PFSK-1 (cell line): ENCODE measurements around the gene ARHGDIB.

Experiments
- FOXP2 ChIP-seq: optimal IDR thresholded peaks from 2 replicates; pipeline ENCODE3; 2011; ENCODE audit warnings: borderline replicate concordance, control low read depth, inconsistent platforms; ENCODE audit not compliant: insufficient read depth; ENCODE audit errors: extremely low read length, extremely low read depth
- POLR2AphosphoS5 ChIP-seq: IDR thresholded peaks from 2 replicates; pipeline ENCODE4 v1.6.1; 2012; ENCODE audit warnings: low read depth, mild to moderate bottlenecking, control low read depth, low read length, moderate library complexity
- SIN3A ChIP-seq: IDR thresholded peaks from 2 replicates; pipeline ENCODE4 v1.6.1; 2012; ENCODE audit warnings: mild to moderate bottlenecking, low read length, moderate library complexity, borderline replicate concordance; ENCODE audit not compliant: insufficient read depth
- TAF1 ChIP-seq: IDR thresholded peaks from 2 replicates; pipeline ENCODE4 v1.6.1; 2012; ENCODE audit warnings: low read length, control low read depth, borderline replicate concordance; ENCODE audit not compliant: insufficient read depth
- TF ChIP-seq, protein P1 (sequence below), 2 experiments: IDR thresholded peaks; 2 replicates each; pipeline versions ENCODE4 v1.6.1 to v1.8.0; 2011 to 2012; ENCODE audit warnings: low read depth in 2 of 2, low read length in 2 of 2, control low read depth in 1 of 2, inconsistent platforms in 1 of 2, mild to moderate bottlenecking in 1 of 2, moderate library complexity in 1 of 2; ENCODE audit not compliant: insufficient read depth in 1 of 2

Gene ARHGDIB

DNA sequence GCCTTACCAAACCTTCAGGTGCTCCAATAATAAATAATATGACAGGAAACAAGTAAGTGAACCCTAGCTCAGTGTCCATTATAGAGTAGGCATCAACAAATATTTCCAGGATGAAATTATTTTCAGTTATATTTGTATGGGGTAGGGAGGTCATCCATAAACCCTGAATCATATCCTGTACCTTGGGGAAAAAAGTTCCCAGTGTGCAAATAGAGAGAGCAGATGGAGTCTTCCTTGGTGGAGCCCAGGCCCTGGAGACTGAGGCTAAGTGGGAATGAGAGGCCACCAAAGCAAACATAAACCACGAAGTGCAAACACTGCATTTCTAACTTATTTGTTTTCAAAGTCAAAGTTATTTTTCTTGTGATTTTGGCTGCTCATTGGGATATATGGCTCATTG is 14.5 kb downstream of the ARHGDIB start:
- TF ChIP-seq SIN3A: no peak
- no peak for TF ChIP-seq TAF1
- TF ChIP-seq, protein P1, sequence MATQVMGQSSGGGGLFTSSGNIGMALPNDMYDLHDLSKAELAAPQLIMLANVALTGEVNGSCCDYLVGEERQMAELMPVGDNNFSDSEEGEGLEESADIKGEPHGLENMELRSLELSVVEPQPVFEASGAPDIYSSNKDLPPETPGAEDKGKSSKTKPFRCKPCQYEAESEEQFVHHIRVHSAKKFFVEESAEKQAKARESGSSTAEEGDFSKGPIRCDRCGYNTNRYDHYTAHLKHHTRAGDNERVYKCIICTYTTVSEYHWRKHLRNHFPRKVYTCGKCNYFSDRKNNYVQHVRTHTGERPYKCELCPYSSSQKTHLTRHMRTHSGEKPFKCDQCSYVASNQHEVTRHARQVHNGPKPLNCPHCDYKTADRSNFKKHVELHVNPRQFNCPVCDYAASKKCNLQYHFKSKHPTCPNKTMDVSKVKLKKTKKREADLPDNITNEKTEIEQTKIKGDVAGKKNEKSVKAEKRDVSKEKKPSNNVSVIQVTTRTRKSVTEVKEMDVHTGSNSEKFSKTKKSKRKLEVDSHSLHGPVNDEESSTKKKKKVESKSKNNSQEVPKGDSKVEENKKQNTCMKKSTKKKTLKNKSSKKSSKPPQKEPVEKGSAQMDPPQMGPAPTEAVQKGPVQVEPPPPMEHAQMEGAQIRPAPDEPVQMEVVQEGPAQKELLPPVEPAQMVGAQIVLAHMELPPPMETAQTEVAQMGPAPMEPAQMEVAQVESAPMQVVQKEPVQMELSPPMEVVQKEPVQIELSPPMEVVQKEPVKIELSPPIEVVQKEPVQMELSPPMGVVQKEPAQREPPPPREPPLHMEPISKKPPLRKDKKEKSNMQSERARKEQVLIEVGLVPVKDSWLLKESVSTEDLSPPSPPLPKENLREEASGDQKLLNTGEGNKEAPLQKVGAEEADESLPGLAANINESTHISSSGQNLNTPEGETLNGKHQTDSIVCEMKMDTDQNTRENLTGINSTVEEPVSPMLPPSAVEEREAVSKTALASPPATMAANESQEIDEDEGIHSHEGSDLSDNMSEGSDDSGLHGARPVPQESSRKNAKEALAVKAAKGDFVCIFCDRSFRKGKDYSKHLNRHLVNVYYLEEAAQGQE (IDR thresholded peaks at IDR 0.05; ENCODE audit: insufficient read depth in 1 of 2, low read depth in 2 of 2, low read length in 2 of 2): no peak
- no peak for TF ChIP-seq FOXP2
- TF ChIP-seq POLR2AphosphoS5: no peak

DNA sequence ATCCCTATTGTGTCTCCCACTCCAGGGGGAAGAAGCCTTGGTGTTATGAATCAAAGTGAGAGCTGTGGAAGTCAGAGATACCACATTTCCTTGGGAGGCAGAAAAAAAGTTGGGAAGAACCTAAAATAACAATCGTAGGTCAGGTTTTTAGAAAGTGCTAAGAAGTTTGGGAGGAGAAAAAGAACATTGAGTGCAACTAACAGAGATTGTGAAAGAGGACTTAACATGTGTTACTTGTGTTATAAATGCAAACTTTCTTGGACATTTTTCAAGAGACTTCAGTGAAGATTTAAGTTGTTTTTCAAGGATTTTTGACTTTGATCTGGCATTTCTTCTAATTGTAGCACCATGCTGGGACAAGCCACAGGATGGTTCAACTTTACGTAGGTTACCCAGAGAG is 15.2 kb downstream of the ARHGDIB start:
- TF ChIP-seq, protein P1 (IDR thresholded peaks at IDR 0.05; ENCODE audit: insufficient read depth in 1 of 2, low read depth in 2 of 2, low read length in 2 of 2): no peak
- no peak for TF ChIP-seq SIN3A
- TF ChIP-seq FOXP2: no peak
- TF ChIP-seq TAF1: no peak
- TF ChIP-seq POLR2AphosphoS5: no peak

DNA sequence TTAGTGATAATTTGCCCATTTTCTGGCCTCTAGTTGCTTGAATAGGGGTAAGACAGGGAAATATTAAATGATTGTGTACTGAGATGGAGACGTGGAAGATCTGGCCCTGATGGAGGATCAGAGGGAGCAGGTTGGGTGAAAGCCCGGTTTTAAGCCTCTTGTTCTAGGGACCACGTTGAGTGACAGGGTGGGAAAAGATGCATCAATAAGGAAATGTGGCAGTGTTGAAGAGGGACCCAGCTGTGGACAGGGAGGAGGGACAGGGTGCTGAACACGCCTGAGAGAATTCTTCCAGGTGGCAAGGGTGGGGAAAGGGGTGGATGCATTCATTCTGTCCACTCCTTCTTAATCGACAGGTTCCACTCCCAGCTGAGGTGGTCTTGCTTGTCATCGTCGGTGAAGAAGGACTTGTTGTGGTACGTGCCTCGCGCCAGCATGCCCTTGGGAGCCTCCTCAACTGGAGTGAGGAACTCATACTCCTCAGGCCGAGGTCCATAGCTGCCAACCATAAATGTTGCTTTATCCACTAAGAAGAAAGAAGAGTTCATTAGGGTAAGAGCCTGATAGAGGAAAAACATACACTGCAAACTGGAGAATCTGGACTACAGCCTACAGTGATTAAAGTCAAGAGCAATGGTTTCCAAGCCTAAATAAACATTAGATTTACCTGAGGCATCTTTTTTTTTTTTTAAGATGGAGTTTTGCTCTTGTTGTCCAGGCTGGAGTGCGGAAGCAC is 19.0 kb downstream of the ARHGDIB start:
- TF ChIP-seq TAF1: no peak
- no peak for TF ChIP-seq POLR2AphosphoS5
- TF ChIP-seq, protein P1 (IDR thresholded peaks at IDR 0.05; ENCODE audit: insufficient read depth in 1 of 2, low read depth in 2 of 2, low read length in 2 of 2): no peak
- no peak for TF ChIP-seq SIN3A
- TF ChIP-seq FOXP2: no peak

DNA sequence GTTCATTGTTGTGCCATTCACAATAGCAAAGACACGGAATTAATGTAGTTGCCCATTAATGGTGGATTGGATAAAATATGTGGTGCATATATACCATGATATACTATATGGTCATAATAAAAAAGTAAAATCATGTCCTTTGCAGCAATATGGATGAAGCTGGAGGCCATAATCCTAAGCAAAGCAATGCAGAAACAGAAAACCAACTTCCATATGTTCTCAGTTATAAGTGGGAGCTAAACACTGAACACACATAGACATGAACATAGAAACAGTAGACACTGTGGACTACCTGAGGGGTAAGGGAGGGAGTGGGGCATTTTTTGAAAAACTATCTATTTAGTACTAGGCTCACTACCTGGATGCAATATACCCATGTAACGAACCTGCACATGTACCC is 20.0 kb downstream of the ARHGDIB start:
- TF ChIP-seq, protein P1 (IDR thresholded peaks at IDR 0.05; ENCODE audit: insufficient read depth in 1 of 2, low read depth in 2 of 2, low read length in 2 of 2): no peak
- TF ChIP-seq POLR2AphosphoS5: no peak
- TF ChIP-seq SIN3A: no peak
- no peak for TF ChIP-seq TAF1
- no peak for TF ChIP-seq FOXP2
